Natural killer cell treated with Interleukin-12 subunit alpha and Interleukin-12 subunit beta and Interleukin-15 and Interleukin-18, amount 100 ng/mL, for 72 hours (primary cell): ENCODE data around the gene SLC6A1. TPM values are rescaled to one million over a fixed set of nuclear protein-coding genes. Genes with fewer than 3 reads are reported as not detected.
A peak's percentile ranks its signal among the peaks of the same experiment; 100 is the strongest.

Source experiments
- ATAC-seq, 2 donors: fragments of 150-1000 bp; cut with Tn5 transposase in 1 of 2; sonication (Bioruptor Pico), chemical (Tn5 transposase) in 1 of 2; 2 replicates each; pipeline ENCODE4 v1.10.0; 2021
- DNase-seq: peaks from one replicate; pipeline ENCODE4 v3.0.0; 2022; ENCODE audit warnings: low spot score
- H3K27ac Mint-ChIP-seq, 2 donors: 1 replicate in 1 of 2; 2 replicates in 1 of 2; pipeline ENCODE4 v1.8.0; 2022; ENCODE audit warnings: mixed read lengths in 2 of 2, mild to moderate bottlenecking in 1 of 2, moderate library complexity in 1 of 2
- H3K27me3 Mint-ChIP-seq, 2 donors: 1 replicate in 1 of 2; 2 replicates in 1 of 2; pipeline ENCODE4 v1.8.0; 2022; ENCODE audit warnings: mixed read lengths in 2 of 2
- H3K36me3 Mint-ChIP-seq: one replicate; pipeline ENCODE4 v1.8.0; 2022; ENCODE audit warnings: mixed read lengths
- H3K4me1 Mint-ChIP-seq, 2 donors: 1 replicate in 1 of 2; 2 replicates in 1 of 2; pipeline ENCODE4 v1.8.0; 2022; ENCODE audit warnings: low read depth in 2 of 2, mixed read lengths in 2 of 2, mild to moderate bottlenecking in 1 of 2
- H3K4me3 Mint-ChIP-seq: one replicate; pipeline ENCODE4 v1.8.0; 2022; ENCODE audit warnings: mixed read lengths
- H3K9me3 Mint-ChIP-seq: 2 replicates; pipeline ENCODE4 v1.8.0; 2022; ENCODE audit warnings: mixed read lengths
- total RNA-seq, 2 donors: library from RNA; stranded (reverse); gene quantifications; one replicate each; pipeline ENCODE4 v1.2.3, GENCODE V29; 2022

Gene SLC6A1
- total RNA-seq, 2 donors from 2014 or later, result not detected

DNA sequence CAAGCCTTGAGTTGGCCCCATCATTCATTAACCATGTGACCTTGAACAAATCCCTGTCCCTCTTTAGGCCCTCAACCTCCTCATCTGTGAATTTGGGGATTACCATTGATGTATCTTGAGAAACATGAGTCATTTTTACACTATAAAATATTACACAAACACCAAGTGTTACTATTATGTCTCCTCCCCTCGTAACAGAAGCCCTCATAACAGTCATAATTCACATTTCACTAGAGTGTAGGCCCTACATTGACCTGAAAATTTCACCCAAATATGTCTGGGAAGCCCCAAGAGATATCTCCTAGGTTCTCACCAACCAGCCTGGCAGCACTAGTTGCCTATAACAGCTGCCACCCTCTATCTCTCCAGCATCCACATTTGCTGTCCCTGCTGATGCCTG, 15.8 kb upstream of the SLC6A1 start:
- Mint-ChIP-seq H3K9me3 (no peaks in the 10 kb centered on the region), H3K36me3 (no peaks in the 10 kb centered on the region), H3K27me3 (peaks cover 28 to 33% of the 10 kb centered on the region in 2 donors), H3K27ac (no peak overlapping the region), H3K4me1 (no peaks in the 10 kb centered on the region), H3K4me3 (no peak overlapping the region)
- ATAC-seq (peak in 1 of 2 donors; percentile 32), DNase-seq (no peak)

- H3K36me3 Mint-ChIP-seq, result no peaks in the 10 kb centered on the region
- ATAC-seq, result no peak
- no peak for DNase-seq
- H3K4me1 Mint-ChIP-seq, result no peaks in the 10 kb centered on the region
- H3K27ac Mint-ChIP-seq, result no peak overlapping the region
- H3K9me3 Mint-ChIP-seq, result no peaks in the 10 kb centered on the region
- peaks cover 25 to 27% of the 10 kb centered on the region in 2 donors for H3K27me3 Mint-ChIP-seq
- no peak overlapping the region for H3K4me3 Mint-ChIP-seq
Observed at GRCh38 chr3:10977892-10978510, 14.5 kb upstream of the SLC6A1 start.

- H3K4me3 Mint-ChIP-seq, result no peak overlapping the region
- H3K4me1 Mint-ChIP-seq, result no peaks in the 10 kb centered on the region
- ATAC-seq, result no peak
- DNase-seq, result no peak
- no peaks in the 10 kb centered on the region for H3K9me3 Mint-ChIP-seq
- no peaks in the 10 kb centered on the region for H3K36me3 Mint-ChIP-seq
- H3K27ac Mint-ChIP-seq, result no peak overlapping the region
- H3K27me3 Mint-ChIP-seq, result peaks cover 25 to 27% of the 10 kb centered on the region in 2 donors
Observed at GRCh38 chr3:10978956-10979355, 13.6 kb upstream of the SLC6A1 start.

- H3K36me3 Mint-ChIP-seq, result no peaks in the 10 kb centered on the region
- DNase-seq, result no peak
- no peak for ATAC-seq
- no peaks in the 10 kb centered on the region for H3K4me1 Mint-ChIP-seq
- no peaks in the 10 kb centered on the region for H3K9me3 Mint-ChIP-seq
- H3K27ac Mint-ChIP-seq, result no peak overlapping the region
- no peak overlapping the region for H3K4me3 Mint-ChIP-seq
- H3K27me3 Mint-ChIP-seq, result peaks cover 20 to 22% of the 10 kb centered on the region in 2 donors
Observed at GRCh38 chr3:10980312-10980711, 12.2 kb upstream of the SLC6A1 start.

DNA sequence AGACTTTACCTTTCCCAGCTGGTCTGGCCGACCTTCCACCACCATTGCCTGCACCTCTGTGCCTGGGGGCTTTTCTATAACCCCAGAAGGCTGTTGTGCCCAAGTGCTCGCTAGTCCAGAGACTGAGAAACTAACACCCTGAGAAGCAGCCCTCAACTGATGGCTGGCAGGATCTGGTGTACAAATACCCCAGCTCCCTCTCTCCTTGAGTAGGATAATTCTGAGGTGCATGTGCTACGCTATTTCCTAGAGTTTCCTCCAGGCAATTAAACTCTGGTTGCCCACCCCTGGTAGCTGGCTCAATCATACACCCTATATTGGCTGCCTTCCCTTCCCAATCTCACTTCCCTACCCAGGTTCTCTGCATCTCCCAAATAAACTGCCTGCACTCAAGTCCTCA, 11.5 kb upstream of the SLC6A1 start:
- Mint-ChIP-seq H3K9me3 (no peaks in the 10 kb centered on the region), H3K36me3 (no peaks in the 10 kb centered on the region), H3K27me3 (peaks cover 20 to 27% of the 10 kb centered on the region in 2 donors), H3K27ac (no peak overlapping the region), H3K4me3 (no peak overlapping the region), H3K4me1 (no peaks in the 10 kb centered on the region)
- DNase-seq, result no peak
- no peak for ATAC-seq

- H3K9me3 Mint-ChIP-seq, result no peaks in the 10 kb centered on the region
- H3K27ac Mint-ChIP-seq, result no peak overlapping the region
- H3K4me3 Mint-ChIP-seq, result no peak overlapping the region
- peaks cover 17 to 19% of the 10 kb centered on the region in 2 donors for H3K27me3 Mint-ChIP-seq
- no peaks in the 10 kb centered on the region for H3K36me3 Mint-ChIP-seq
- ATAC-seq (no peak), DNase-seq (no peak)
- no peaks in the 10 kb centered on the region for H3K4me1 Mint-ChIP-seq
Observed at GRCh38 chr3:10981961-10982360, 10.6 kb upstream of the SLC6A1 start.

GRCh38 chr3:10982782-10983181, 9.8 kb upstream of the SLC6A1 start:
- Mint-ChIP-seq H3K4me3 (no peak overlapping the region), H3K9me3 (no peaks in the 10 kb centered on the region), H3K27me3 (peaks cover 14 to 19% of the 10 kb centered on the region in 2 donors), H3K36me3 (no peaks in the 10 kb centered on the region), H3K27ac (no peak overlapping the region), H3K4me1 (no peaks in the 10 kb centered on the region)
- no peak for DNase-seq
- no peak for ATAC-seq

DNA sequence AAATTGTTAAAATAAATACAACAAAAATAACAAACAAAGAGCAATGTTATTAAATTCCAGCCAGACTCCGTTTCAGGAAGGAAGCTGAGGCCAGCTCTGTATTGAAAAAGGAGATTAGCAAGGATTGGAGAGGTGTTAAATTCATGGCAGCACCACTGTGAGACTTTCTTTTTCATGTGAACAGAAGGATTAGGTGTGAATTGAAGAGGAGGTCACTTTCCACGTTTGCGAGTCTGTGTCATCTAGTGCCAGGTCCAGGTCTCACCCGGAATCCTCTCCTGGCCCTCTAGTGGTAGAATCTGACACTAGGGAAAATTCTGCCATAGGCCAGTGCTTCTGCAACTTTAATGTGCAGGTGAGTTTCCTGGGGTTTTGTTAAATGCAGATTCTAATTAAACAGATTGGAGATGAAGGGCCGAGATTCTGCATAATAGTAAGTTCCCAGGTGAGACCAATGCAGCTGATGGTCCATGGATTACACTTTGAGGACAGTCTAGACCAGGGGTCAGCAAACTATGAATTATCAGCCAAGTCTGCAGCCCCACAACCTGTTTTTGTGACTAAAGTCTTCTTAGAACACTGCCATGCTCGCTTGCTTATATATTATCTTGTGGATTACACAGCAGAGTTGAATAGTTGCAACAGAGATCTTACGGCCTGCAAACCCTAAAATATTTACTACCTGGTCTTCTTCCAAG, 9.2 kb upstream of the SLC6A1 start:
- Mint-ChIP-seq H3K27me3 (peaks cover 8 to 19% of the 10 kb centered on the region in 2 donors), H3K4me1 (no peaks in the 10 kb centered on the region)
- no peak for DNase-seq

GRCh38 chr3:10984371-10984896, 8.1 kb upstream of the SLC6A1 start:
- no peak for DNase-seq
- Mint-ChIP-seq H3K27me3 (peaks cover 7 to 21% of the 10 kb centered on the region in 2 donors), H3K36me3 (no peaks in the 10 kb centered on the region), H3K4me1 (no peaks in the 10 kb centered on the region), H3K9me3 (no peaks in the 10 kb centered on the region), H3K27ac (no peak overlapping the region), H3K4me3 (no peak overlapping the region)
- no peak for ATAC-seq

More for the DNA sequence above, 9.2 kb upstream of the SLC6A1 start:
- no peaks in the 10 kb centered on the region for H3K9me3 Mint-ChIP-seq
- no peak overlapping the region for H3K4me3 Mint-ChIP-seq
- H3K36me3 Mint-ChIP-seq, result no peaks in the 10 kb centered on the region
- no peak for ATAC-seq
- H3K27ac Mint-ChIP-seq, result no peak overlapping the region

- Mint-ChIP-seq H3K4me3 (no peak overlapping the region), H3K4me1 (no peaks in the 10 kb centered on the region), H3K27ac (no peak overlapping the region), H3K9me3 (no peaks in the 10 kb centered on the region), H3K36me3 (no peaks in the 10 kb centered on the region), H3K27me3 (peaks cover 10 to 26% of the 10 kb centered on the region in 2 donors)
- DNase-seq (no peak), ATAC-seq (no peak)
Observed at GRCh38 chr3:10985181-10985580, 7.4 kb upstream of the SLC6A1 start.

DNA sequence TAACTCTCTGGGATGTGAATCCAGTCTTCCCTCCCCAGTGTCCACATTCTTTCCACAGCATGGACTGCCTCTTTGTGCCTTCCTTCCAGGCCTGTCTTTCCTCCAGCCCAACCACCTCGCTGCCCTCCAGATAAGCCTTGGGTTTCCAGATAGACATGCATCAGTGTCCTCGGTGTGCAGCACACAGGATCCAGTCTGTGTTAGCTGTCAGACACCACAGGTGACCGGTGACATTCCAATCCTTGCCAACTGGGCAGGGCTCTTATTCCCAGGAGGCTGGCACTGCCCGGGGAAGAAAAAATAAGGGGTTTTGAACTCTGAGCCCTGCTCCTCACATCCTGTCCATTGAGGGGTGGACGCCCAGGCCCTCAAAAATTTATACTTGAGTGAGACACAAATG, 6.0 kb upstream of the SLC6A1 start:
- DNase-seq (no peak), ATAC-seq (no peak)
- Mint-ChIP-seq H3K4me3 (no peak overlapping the region), H3K9me3 (no peaks in the 10 kb centered on the region), H3K4me1 (peaks cover 0 to 3% of the 10 kb centered on the region in 2 donors), H3K27ac (no peak overlapping the region), H3K36me3 (no peaks in the 10 kb centered on the region), H3K27me3 (peaks cover 18 to 33% of the 10 kb centered on the region in 2 donors)

DNA sequence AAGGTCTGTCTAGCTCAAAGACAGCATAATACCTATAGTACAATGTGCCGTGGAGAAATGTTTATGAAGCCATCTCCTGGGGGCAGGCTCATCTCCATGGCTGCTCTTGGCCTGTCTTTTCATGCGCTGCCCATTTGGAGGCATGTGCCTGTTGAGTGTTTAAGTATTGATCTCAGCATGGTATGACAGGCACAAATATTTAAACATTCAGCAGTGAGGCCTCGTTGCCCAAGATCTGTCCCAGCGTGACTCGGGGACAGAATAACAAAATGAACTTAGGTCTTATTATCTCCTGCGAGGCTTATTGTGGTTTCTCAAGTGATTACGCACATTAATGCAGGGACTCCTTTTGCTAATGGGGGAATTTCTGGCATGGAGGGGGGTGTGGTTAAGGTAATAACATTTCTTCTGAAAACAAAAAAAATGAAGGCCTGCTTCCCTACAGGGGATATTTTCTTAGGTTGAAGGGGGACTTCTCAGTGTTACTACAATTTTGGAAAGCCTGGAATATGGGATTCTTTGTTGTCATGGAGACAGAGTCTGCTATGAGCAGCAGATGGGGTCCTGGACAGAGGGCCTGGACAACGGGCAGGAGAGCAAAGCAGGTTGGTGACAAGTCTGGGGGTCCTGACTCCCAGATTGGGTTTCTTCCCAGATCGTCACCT, 4.4 kb upstream of the SLC6A1 start:
- Mint-ChIP-seq H3K9me3 (no peaks in the 10 kb centered on the region), H3K4me1 (peaks cover 6% of the 10 kb centered on the region in 2 donors), H3K27me3 (peaks cover 23 to 41% of the 10 kb centered on the region in 2 donors), H3K27ac (no peak overlapping the region), H3K36me3 (no peaks in the 10 kb centered on the region), H3K4me3 (no peak overlapping the region)
- no peak for DNase-seq
- no peak for ATAC-seq

GRCh38 chr3:10988991-10989484, 3.5 kb upstream of the SLC6A1 start:
- Mint-ChIP-seq H3K36me3 (no peaks in the 10 kb centered on the region), H3K4me1 (peaks cover 6% of the 10 kb centered on the region in 2 donors), H3K27me3 (peaks cover 26 to 41% of the 10 kb centered on the region in 2 donors), H3K4me3 (no peak overlapping the region), H3K27ac (no peak overlapping the region), H3K9me3 (no peaks in the 10 kb centered on the region)
- ATAC-seq, result no peak
- no peak for DNase-seq
